CD14-positive monocyte (primary cell): ENCODE measurements around the gene ZNF554. TPM values are rescaled to one million over a fixed set of nuclear protein-coding genes. Genes with fewer than 3 reads are reported as not detected.

Experiments used
- DNase-seq, 3 donors: peaks; one replicate each; pipeline ENCODE4 v3.0.0-alpha.2; 2011 to 2022
- H2AFZ ChIP-seq: 2 replicates; pipeline ENCODE4 v1.6.0; 2012; ENCODE audit warnings: mild to moderate bottlenecking, low read depth, low read length, inconsistent platforms; ENCODE audit not compliant: insufficient read depth, poor library complexity, severe bottlenecking
- H3K27ac ChIP-seq, 2 donors: 1 replicate in 1 of 2; 2 replicates in 1 of 2; pipeline ENCODE4 v1.5.1; 2012 to 2013; ENCODE audit warnings: low read length in 2 of 2, control low read depth in 1 of 2, inconsistent platforms in 1 of 2, low read depth in 1 of 2, mild to moderate bottlenecking in 1 of 2
- H3K27me3 ChIP-seq, 2 donors: one replicate each; pipeline versions ENCODE4 v1.6.0 to v1.6.1; 2011 to 2013; ENCODE audit warnings: low read length in 2 of 2; ENCODE audit not compliant: control insufficient read depth in 2 of 2, insufficient read depth in 2 of 2
- H3K36me3 ChIP-seq, 2 donors: replicated peaks in 1 of 2; 1 replicate in 1 of 2; 2 replicates in 1 of 2; pipeline versions ENCODE4 v1.5.1 to v1.6.1; 2012 to 2013; ENCODE audit warnings: low read length in 2 of 2, control low read depth in 1 of 2, inconsistent platforms in 1 of 2, mild to moderate bottlenecking in 1 of 2; ENCODE audit not compliant: insufficient read depth in 2 of 2, control insufficient read depth in 1 of 2
- H3K4me1 ChIP-seq, 2 donors: 1 replicate in 1 of 2; 2 replicates in 1 of 2; pipeline versions ENCODE4 v1.5.1 to v1.6.1; 2012 to 2013; ENCODE audit warnings: low read length in 2 of 2, control low read depth in 1 of 2, inconsistent platforms in 1 of 2, mild to moderate bottlenecking in 1 of 2, moderate library complexity in 1 of 2; ENCODE audit not compliant: insufficient read depth in 2 of 2, control insufficient read depth in 1 of 2
- H3K4me2 ChIP-seq: replicated peaks from 2 replicates; pipeline ENCODE3; 2012; ENCODE audit warnings: low read length, moderate library complexity, mild to moderate bottlenecking; ENCODE audit not compliant: poor library complexity, severe bottlenecking; ENCODE audit errors: extremely low read depth
- H3K4me3 ChIP-seq, 3 experiments: fragments of 200-600 bp in 1 of 3; sonication (generic) in 1 of 3; replicated peaks in 1 of 3; 1 replicate in 2 of 3; 2 replicates in 1 of 3; pipeline ENCODE4 v1.5.1; 2011 to 2013; ENCODE audit warnings: low read length in 3 of 3, mild to moderate bottlenecking in 3 of 3, control low read depth in 2 of 3, low read depth in 2 of 3, inconsistent platforms in 1 of 3, moderate library complexity in 1 of 3
- H3K79me2 ChIP-seq: 2 replicates; pipeline ENCODE4 v1.6.0; 2012; ENCODE audit warnings: mild to moderate bottlenecking, control low read depth, inconsistent platforms, low read length, moderate library complexity; ENCODE audit not compliant: insufficient read depth
- H3K9ac ChIP-seq: 2 replicates; pipeline ENCODE4 v1.6.0; 2017; ENCODE audit warnings: low read length, mild to moderate bottlenecking; ENCODE audit not compliant: insufficient read depth, poor library complexity, severe bottlenecking
- H3K9me3 ChIP-seq, 2 donors: replicated peaks in 1 of 2; 1 replicate in 1 of 2; 2 replicates in 1 of 2; pipeline versions ENCODE4 v1.5.1 to v1.6.1; 2012 to 2013; ENCODE audit warnings: low read length in 2 of 2, control low read depth in 1 of 2; ENCODE audit not compliant: control insufficient read depth in 1 of 2, insufficient read depth in 1 of 2
- H4K20me1 ChIP-seq: 2 replicates; pipeline ENCODE4 v1.6.0; 2012; ENCODE audit warnings: mild to moderate bottlenecking, low read length, control low read depth, moderate library complexity; ENCODE audit not compliant: insufficient read depth
- H3K27ac Mint-ChIP-seq, 7 donors: one replicate each; pipeline ENCODE4 v1.8.0; 2020; ENCODE audit warnings: mild to moderate bottlenecking in 7 of 7, mixed read lengths in 7 of 7, moderate library complexity in 6 of 7, inconsistent platforms in 2 of 7
- H3K27me3 Mint-ChIP-seq, 3 donors: one replicate each; pipeline ENCODE4 v1.8.0; 2021 to 2022; ENCODE audit warnings: low read depth in 3 of 3, mild to moderate bottlenecking in 3 of 3, mixed read lengths in 3 of 3, moderate library complexity in 3 of 3, inconsistent platforms in 1 of 3
- H3K36me3 Mint-ChIP-seq, 2 donors: one replicate each; pipeline ENCODE4 v1.8.0; 2020; ENCODE audit warnings: mixed read lengths in 2 of 2, inconsistent platforms in 1 of 2, mild to moderate bottlenecking in 1 of 2
- H3K4me1 Mint-ChIP-seq: one replicate; pipeline ENCODE4 v1.8.0; 2020; ENCODE audit warnings: mild to moderate bottlenecking, mixed read lengths
- H3K4me3 Mint-ChIP-seq, 2 donors: one replicate each; pipeline ENCODE4 v1.8.0; 2020; ENCODE audit warnings: mild to moderate bottlenecking in 2 of 2, mixed read lengths in 2 of 2, moderate library complexity in 1 of 2
- H3K9me3 Mint-ChIP-seq, 7 donors: one replicate each; pipeline ENCODE4 v1.8.0; 2020 to 2022; ENCODE audit warnings: mixed read lengths in 7 of 7, mild to moderate bottlenecking in 6 of 7, moderate library complexity in 6 of 7, inconsistent platforms in 2 of 7
- WGBS: methylation state at CpG from one replicate; pipeline ENCODE4 v1.1.5; 2013; ENCODE audit warnings: missing lambda C conversion rate; ENCODE audit not compliant: insufficient coverage; 5-methylcytosine and 5-hydroxymethylcytosine counted together
- intact Hi-C, 2 donors: fragments of 100-400 bp; cut with micrococcal nuclease; formaldehyde crosslinking; loops; one replicate each; pipeline versions ENCODE4 v1.15.0 to v1.15.1; 2023
- polyA plus RNA-seq, 3 donors: library from polyadenylated mRNA; depleted of rRNA in 1 of 3; unstranded in 2 of 3; stranded (reverse) in 1 of 3; fragments of 300-500 nt in 2 of 3; fragments of >200 nt in 1 of 3; fragmentation: Illumina TruSeq in 2 of 3; gene quantifications; 1 replicate in 2 of 3; 2 replicates in 1 of 3; pipeline ENCODE4 v1.2.3, GENCODE V29; 2012 to 2021
- TF ChIP-seq, protein P1 (sequence below): fragments of 200-600 bp; IDR thresholded peaks from one replicate; pipeline ENCODE4 v1.8.0; 2022; ENCODE audit warnings: antibody characterized with exemption, mild to moderate bottlenecking

The ZNF554 gene
- polyA plus RNA-seq, 3 donors: 0.79 to 1.7 (median 0.91) TPM

GRCh38 chr19:2771786-2772674 is 47.6 kb upstream of the ZNF554 start:
- Histone ChIP-seq H2AFZ (no peak overlapping the region), H3K79me2 (peaks cover 71% of the 10 kb centered on the region), H4K20me1 (peaks cover 51% of the 10 kb centered on the region), H3K9me3 (no peaks in the 10 kb centered on the region), H3K4me3 (no peak overlapping the region), H3K36me3 (peaks cover 22 to 31% of the 10 kb centered on the region in 2 donors), H3K4me2 (no peak overlapping the region), H3K27me3 (no peaks in the 10 kb centered on the region), H3K9ac (no peak overlapping the region), H3K27ac (peak overlapping the region in 1 of 2 donors; percentile 1), H3K4me1 (peaks cover 34 to 38% of the 10 kb centered on the region in 2 donors)
- Mint-ChIP-seq H3K4me1 (peaks cover 30% of the 10 kb centered on the region), H3K4me3 (no peak overlapping the region), H3K9me3 (peaks cover 0 to 2% (median 0%) of the 10 kb centered on the region in 7 donors), H3K27ac (peak overlapping the region in 5 of 7 donors; percentile 14 to 65 (median 58)), H3K36me3 (peaks cover 14 to 33% of the 10 kb centered on the region in 2 donors), H3K27me3 (peaks cover 0 to 2% (median 2%) of the 10 kb centered on the region in 3 donors)
- TF ChIP-seq, protein P1, sequence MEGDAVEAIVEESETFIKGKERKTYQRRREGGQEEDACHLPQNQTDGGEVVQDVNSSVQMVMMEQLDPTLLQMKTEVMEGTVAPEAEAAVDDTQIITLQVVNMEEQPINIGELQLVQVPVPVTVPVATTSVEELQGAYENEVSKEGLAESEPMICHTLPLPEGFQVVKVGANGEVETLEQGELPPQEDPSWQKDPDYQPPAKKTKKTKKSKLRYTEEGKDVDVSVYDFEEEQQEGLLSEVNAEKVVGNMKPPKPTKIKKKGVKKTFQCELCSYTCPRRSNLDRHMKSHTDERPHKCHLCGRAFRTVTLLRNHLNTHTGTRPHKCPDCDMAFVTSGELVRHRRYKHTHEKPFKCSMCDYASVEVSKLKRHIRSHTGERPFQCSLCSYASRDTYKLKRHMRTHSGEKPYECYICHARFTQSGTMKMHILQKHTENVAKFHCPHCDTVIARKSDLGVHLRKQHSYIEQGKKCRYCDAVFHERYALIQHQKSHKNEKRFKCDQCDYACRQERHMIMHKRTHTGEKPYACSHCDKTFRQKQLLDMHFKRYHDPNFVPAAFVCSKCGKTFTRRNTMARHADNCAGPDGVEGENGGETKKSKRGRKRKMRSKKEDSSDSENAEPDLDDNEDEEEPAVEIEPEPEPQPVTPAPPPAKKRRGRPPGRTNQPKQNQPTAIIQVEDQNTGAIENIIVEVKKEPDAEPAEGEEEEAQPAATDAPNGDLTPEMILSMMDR: no peak
- intact Hi-C loops: no loop called here
- 94% methylated on average over 27 of the region's 29 CpGs for WGBS
- no peak for DNase-seq

GRCh38 chr19:2774083-2774679 is 45.5 kb upstream of the ZNF554 start:
- TF ChIP-seq, protein P1: no peak
- Histone ChIP-seq H3K36me3 (peaks cover under 1 to 20% of the 10 kb centered on the region in 2 donors), H3K79me2 (peaks cover 84% of the 10 kb centered on the region), H3K27me3 (no peaks in the 10 kb centered on the region), H3K4me2 (no peak overlapping the region), H3K4me3 (no peak overlapping the region), H3K9ac (no peak overlapping the region), H3K9me3 (no peaks in the 10 kb centered on the region), H3K27ac (peak overlapping the region; percentile 90 to 98), H3K4me1 (peaks cover 34 to 38% of the 10 kb centered on the region in 2 donors), H4K20me1 (peaks cover 48% of the 10 kb centered on the region), H2AFZ (no peak overlapping the region)
- H3K4me1 Mint-ChIP-seq: peaks cover 30% of the 10 kb centered on the region
- H3K27ac Mint-ChIP-seq: peak overlapping the region in 6 of 7 donors; percentile 73 to 99 (median 98)
- H3K36me3 Mint-ChIP-seq: peaks cover 15 to 38% of the 10 kb centered on the region in 2 donors
- intact Hi-C loops: no loop called here
- DNase-seq: no peak
- H3K9me3 Mint-ChIP-seq: peaks cover 0 to 1% (median 0%) of the 10 kb centered on the region in 7 donors
- WGBS: 95% methylated on average over 32 of the region's 32 CpGs
- no peak overlapping the region for H3K4me3 Mint-ChIP-seq
- H3K27me3 Mint-ChIP-seq: peaks cover 0 to 2% (median 2%) of the 10 kb centered on the region in 3 donors
